NT2/D1 (cell line): Measurements from ENCODE around the gene EPHA7.

ENCODE experiments used
- SUZ12 ChIP-seq: IDR thresholded peaks from 2 replicates; pipeline ENCODE4 v1.6.1; 2011; ENCODE audit not compliant: insufficient read length, insufficient read depth; ENCODE audit errors: extremely low read depth
- YY1 ChIP-seq: IDR thresholded peaks from 2 replicates; pipeline ENCODE4 v1.6.1; 2011; ENCODE audit not compliant: insufficient read length, insufficient read depth
- ZNF274 ChIP-seq: IDR thresholded peaks from 2 replicates; pipeline ENCODE4 v1.6.1; 2011; ENCODE audit warnings: mild to moderate bottlenecking, low read depth, low read length

DNA sequence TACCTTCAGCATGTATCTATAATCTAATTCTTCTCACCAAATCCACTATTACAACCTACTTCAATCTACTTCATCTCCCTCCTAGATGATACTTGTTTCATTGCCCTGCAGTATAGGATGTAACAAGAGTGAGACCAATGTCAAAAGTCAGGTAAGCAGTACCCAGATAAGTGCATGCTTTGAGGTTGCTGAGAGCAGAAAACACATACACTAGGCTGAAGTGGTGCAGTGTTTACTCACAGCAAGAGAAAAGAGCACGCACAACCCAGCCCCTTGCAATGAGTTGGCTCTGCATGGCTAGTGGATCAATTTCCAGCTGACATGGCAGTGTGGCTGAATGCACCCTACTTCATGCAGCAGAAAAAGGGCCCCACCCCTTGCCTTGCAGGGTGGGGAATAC lies 199.9 kb downstream of the EPHA7 start:
- TF ChIP-seq ZNF274 = no peak
- no peak for TF ChIP-seq YY1
- TF ChIP-seq SUZ12 = no peak
